Mesothelial cell of epicardium (in vitro differentiated cells): Measurements from ENCODE around the gene COL19A1. TPM values are rescaled to one million over a fixed set of nuclear protein-coding genes. Genes with fewer than 3 reads are reported as not detected.
"Not testable (repeated sequence)": the region's sequence is repeated elsewhere in the genome, so short reads cannot be mapped to it uniquely, and the experiment has no call there.

Source experiments
- DNase-seq, 2 experiments: peaks; one replicate each; pipeline ENCODE4 v3.0.0; 2021; ENCODE audit warnings: low spot score in 2 of 2; ENCODE audit not compliant: unreplicated experiment in 2 of 2
- H3K27ac Mint-ChIP-seq: 2 replicates; pipeline ENCODE4 v1.8.0; 2021; ENCODE audit warnings: mixed read lengths
- H3K27me3 Mint-ChIP-seq: 2 replicates; pipeline ENCODE4 v1.8.0; 2021; ENCODE audit warnings: low read depth, mixed read lengths
- H3K36me3 Mint-ChIP-seq: 2 replicates; pipeline ENCODE4 v1.8.0; 2021; ENCODE audit warnings: mixed read lengths
- H3K4me1 Mint-ChIP-seq: 2 replicates; pipeline ENCODE4 v1.8.0; 2021; ENCODE audit warnings: mixed read lengths
- H3K4me3 Mint-ChIP-seq: 2 replicates; pipeline ENCODE4 v1.8.0; 2021; ENCODE audit warnings: mild to moderate bottlenecking, moderate library complexity, mixed read lengths
- H3K9me3 Mint-ChIP-seq: 2 replicates; pipeline ENCODE4 v1.8.0; 2021; ENCODE audit warnings: mixed read lengths
- CTCF ChIP-seq: fragments of 200-600 bp; sonication (generic); IDR thresholded peaks from one replicate; pipeline ENCODE4 v1.5.0; 2021; ENCODE audit warnings: antibody characterized with exemption; ENCODE audit not compliant: unreplicated experiment
- total RNA-seq: library from RNA; stranded (reverse); gene quantifications from 3 replicates; pipeline ENCODE4 v1.2.1, GENCODE V29; 2021

Gene COL19A1
- total RNA-seq, 1 donor from 2014 or later = 0.25 TPM

GRCh38 chr6:69820018-69820417, 46.3 kb upstream of the COL19A1 start:
- H3K9me3 Mint-ChIP-seq = no peaks in the 10 kb centered on the region
- H3K27ac Mint-ChIP-seq = no peak overlapping the region
- H3K27me3 Mint-ChIP-seq = no peaks in the 10 kb centered on the region
- H3K4me3 Mint-ChIP-seq = no peak overlapping the region
- no peaks in the 10 kb centered on the region for H3K36me3 Mint-ChIP-seq
- DNase-seq = no peak
- no peak for TF ChIP-seq CTCF
- H3K4me1 Mint-ChIP-seq = peaks cover 2% of the 10 kb centered on the region

DNA sequence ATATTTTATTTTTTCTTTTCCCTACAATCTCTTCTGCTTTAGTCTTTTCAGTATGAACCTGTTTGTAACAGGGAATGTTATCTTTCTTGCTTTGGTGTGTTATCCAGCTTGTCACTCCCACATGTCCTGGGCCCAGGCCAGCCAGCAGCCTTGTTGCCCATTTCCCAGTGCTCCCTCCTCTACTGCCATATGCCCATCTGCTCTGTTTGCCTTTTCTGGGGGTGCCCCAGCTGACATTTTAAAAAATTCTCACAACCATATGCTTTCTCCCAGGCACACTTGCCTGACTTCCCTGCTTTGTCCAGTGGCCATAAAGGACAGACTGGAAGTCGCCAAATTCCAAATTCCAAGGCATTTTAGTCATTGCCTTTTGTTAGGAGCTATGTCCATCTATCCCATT, 45.9 kb upstream of the COL19A1 start:
- TF ChIP-seq CTCF = no peak
- Mint-ChIP-seq H3K4me3 (no peak overlapping the region), H3K27me3 (no peaks in the 10 kb centered on the region), H3K27ac (no peak overlapping the region), H3K36me3 (no peaks in the 10 kb centered on the region), H3K9me3 (no peaks in the 10 kb centered on the region), H3K4me1 (no peaks in the 10 kb centered on the region)
- no peak for DNase-seq

DNA sequence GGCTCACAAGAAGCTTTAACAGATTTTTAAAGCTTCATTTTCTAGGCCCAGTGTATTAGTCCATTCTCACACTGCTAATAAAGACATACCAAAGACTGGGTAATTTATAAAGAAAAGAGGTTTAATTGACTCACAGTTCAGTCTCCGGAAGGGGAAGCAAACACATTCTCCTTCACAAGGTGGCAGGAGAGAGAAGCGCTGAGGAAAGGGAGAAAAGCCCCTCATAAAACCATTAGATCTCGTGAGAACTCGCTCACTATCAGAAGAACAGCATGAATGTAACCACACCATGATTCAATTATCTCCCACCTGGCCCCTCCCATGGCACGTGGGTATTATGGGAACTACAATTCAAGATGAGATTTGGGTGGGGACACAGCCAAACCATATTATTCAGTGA, 42.0 kb upstream of the COL19A1 start:
- not testable (repeated sequence) for DNase-seq, H3K4me1 Mint-ChIP-seq, H3K9me3 Mint-ChIP-seq, H3K27me3 Mint-ChIP-seq, H3K36me3 Mint-ChIP-seq, H3K27ac Mint-ChIP-seq, H3K4me3 Mint-ChIP-seq

DNA sequence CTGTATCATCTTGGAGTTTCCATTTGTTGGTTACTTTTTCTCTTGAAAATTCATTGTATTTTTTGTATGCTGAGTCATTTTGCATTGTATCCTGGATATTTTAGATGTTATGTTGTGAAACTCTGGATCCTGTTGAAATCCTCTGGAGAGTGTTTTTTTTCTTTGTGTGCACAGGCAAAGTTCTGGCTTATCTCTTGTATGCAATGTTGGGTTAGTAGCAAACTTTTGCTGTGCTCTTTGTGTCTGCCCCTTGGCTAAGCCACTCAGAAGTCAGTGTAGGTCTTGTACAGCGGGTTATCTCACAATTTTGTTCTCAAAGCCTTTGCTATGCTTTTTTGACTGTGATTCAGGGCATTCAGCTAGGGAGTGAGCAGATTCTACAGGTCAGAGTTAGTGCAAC, 40.5 kb upstream of the COL19A1 start:
- DNase-seq = no peak
- Mint-ChIP-seq H3K36me3 (no peaks in the 10 kb centered on the region), H3K4me1 (peaks cover 2% of the 10 kb centered on the region), H3K4me3 (no peak overlapping the region), H3K27ac (no peak overlapping the region), H3K27me3 (no peaks in the 10 kb centered on the region), H3K9me3 (no peaks in the 10 kb centered on the region)
- TF ChIP-seq CTCF = no peak

DNA sequence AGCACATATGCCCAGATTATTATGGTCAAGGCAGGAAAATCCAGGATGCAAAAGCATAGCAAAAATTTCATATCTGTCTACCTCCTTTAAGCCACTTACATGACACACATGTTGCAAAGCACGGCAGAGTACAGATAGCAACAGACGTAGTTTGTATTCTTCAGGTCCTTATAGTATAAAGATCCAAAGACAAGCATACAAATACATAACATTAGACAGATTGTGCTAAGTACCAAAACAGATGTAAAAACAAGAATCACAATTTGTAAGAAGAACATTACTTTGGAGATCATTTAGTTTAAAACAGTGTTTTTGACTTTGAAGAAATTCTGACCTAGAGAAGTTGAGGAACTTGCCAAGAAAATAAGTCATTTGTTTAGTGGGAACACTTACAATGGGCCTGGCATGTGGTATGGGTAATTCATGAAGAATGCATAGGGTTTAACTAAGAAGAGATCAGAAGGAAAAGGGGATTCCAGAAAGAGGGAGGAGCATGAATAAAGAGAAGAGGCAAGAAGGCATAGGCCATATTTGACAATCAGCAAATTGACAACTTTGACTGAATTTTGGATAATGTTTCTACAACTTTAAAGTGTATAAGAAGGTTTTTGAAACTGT, 39.0 kb upstream of the COL19A1 start:
- TF ChIP-seq CTCF = no peak
- no peak overlapping the region for H3K4me3 Mint-ChIP-seq
- H3K27ac Mint-ChIP-seq = no peak overlapping the region
- no peaks in the 10 kb centered on the region for H3K9me3 Mint-ChIP-seq
- peaks cover 2% of the 10 kb centered on the region for H3K4me1 Mint-ChIP-seq
- no peaks in the 10 kb centered on the region for H3K27me3 Mint-ChIP-seq
- no peak for DNase-seq
- no peaks in the 10 kb centered on the region for H3K36me3 Mint-ChIP-seq

DNA sequence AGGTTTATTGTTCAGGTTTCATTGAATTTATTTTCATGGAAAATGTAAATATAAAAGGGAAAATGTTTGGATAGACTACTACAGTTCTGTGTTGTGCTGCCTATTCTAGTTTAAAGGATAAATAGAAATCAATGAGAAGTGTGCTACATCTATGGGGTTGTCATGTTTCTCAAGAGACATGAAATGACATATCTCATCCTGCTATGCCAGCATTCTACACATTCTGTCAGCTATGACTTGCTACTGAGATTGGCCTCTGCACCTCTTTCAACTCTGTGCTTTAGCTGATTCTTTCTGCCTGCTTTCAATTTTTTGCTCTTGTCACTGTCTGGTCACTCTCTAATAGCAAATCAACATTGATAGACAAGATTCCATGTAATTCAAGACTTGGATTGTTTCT, 33.8 kb upstream of the COL19A1 start:
- Mint-ChIP-seq H3K9me3 (no peaks in the 10 kb centered on the region), H3K4me3 (no peak overlapping the region), H3K36me3 (no peaks in the 10 kb centered on the region), H3K27me3 (no peaks in the 10 kb centered on the region), H3K27ac (no peak overlapping the region), H3K4me1 (peaks cover 6% of the 10 kb centered on the region)
- no peak for DNase-seq
- no peak for TF ChIP-seq CTCF
